GM10266 (cell line): Measurements from ENCODE around the gene POLA2.

Source experiments
- DNase-seq: peaks from one replicate; pipeline ENCODE4 v3.0.0; 2012; ENCODE audit errors: extremely low spot score
- TF ChIP-seq, protein P1 (sequence below): IDR thresholded peaks from 2 replicates; pipeline ENCODE4 v1.5.1; 2012; ENCODE audit warnings: mild to moderate bottlenecking, low read depth; ENCODE audit not compliant: control insufficient read depth, insufficient read depth; ENCODE audit errors: missing control alignments

POLA2 gene

DNA sequence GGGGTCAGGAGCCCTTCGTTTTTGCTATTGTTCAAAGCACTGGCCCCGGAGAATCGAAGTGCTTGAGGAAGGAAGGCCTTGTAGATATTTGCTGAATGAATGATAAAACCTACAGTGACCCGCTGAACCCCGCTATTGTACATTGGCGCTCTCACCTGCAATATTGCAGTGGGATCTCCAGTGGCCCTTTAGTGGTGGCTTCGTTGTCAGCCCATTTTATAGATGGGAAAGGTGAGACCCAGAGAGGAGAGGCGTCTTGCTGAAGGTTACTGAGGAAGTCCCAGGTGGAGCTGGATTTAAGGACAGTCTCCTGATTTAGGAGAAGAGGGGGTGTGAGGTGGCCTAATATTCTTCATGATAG lies 54.1 kb downstream of the POLA2 start:
- TF ChIP-seq, protein P1, sequence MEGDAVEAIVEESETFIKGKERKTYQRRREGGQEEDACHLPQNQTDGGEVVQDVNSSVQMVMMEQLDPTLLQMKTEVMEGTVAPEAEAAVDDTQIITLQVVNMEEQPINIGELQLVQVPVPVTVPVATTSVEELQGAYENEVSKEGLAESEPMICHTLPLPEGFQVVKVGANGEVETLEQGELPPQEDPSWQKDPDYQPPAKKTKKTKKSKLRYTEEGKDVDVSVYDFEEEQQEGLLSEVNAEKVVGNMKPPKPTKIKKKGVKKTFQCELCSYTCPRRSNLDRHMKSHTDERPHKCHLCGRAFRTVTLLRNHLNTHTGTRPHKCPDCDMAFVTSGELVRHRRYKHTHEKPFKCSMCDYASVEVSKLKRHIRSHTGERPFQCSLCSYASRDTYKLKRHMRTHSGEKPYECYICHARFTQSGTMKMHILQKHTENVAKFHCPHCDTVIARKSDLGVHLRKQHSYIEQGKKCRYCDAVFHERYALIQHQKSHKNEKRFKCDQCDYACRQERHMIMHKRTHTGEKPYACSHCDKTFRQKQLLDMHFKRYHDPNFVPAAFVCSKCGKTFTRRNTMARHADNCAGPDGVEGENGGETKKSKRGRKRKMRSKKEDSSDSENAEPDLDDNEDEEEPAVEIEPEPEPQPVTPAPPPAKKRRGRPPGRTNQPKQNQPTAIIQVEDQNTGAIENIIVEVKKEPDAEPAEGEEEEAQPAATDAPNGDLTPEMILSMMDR: no peak
- DNase-seq: no peak

GRCh38 chr11:65316227-65317024 lies 54.7 kb downstream of the POLA2 start:
- TF ChIP-seq, protein P1: no peak
- DNase-seq: no peak

DNA sequence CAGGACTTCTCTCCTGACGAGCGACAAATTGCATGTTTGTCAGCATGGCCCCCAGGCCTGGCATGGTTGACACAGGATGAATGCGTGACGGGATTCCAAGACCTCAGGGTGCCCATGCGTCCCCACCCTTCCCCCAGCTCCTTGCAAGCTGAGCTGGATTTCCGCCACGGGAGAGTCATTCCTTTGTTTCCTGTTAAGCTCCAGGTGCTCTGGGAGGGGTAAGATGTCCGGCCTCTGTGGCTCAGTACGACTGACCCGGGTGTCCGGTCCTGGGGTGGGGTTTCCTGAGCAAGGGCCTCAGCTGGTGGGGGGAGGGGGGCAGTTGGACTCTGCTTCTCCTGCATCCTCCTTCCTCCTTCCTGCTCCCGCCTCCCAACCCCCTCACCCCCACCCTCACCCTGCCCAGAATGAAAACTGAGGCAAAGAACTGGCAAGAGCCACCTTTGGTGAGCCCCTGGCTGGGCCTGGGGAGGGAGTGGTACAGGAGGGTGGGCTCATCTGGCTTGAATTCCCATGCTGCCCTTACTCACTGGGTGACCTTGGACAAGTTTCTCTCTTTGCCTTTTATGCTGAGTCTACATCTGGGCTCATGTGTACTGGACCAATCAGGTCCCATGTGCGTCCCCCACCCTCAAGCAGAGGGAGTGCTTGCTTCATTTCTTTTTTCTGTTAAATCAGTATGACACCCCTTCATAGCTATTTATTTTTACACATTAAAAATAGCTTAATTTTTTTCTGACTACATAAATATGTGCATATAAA lies 55.4 kb downstream of the POLA2 start:
- TF ChIP-seq, protein P1: no peak
- DNase-seq: no peak

DNA sequence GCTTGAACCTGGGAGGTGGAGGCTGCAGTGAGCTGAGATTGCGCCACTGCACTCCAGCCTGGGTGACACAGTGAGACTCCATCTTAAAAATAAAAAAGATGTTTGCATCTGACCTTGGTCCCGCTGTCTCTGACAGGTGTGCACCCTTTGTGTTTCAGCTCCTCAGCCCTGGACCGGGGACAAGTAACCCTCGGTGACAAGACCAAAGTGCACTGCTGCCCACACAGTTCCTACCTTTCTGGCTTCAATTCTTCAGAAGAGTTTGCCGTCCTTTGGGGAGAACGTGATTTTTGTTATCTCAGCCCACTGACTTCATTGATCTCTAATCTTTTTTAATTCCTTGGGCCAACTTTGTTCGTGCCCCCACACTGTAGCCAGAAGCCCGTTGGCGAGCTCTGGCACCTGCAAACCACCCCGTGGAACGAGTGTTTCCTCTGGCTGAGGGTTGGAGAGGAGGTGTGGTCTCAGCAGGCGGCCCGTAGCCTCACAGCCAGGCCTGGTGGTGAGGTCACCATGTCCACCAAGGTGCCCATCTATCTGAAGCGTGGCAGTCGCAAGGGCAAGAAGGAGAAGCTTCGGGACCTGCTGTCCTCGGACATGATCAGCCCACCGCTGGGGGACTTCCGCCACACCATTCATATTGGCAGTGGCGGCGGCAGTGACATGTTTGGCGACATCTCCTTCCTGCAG lies 58.8 kb downstream of the POLA2 start:
- TF ChIP-seq, protein P1: no peak
- no peak for DNase-seq

DNA sequence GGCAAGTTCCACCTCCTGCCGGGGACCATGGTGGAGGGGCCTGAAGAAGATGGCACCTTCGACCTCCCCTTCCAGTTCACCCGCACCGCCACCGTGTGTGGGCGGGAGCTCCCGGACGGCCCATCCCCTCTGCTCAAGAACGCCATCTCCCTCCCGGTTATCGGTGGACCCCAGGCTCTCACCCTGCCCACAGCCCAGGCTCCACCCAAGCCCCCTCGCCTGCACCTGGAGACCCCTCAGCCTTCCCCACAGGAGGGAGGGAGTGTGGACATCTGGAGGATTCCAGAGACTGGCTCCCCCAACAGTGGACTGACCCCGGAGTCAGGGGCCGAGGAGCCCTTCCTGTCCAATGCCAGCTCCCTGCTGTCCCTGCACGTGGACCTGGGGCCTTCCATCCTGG lies 59.3 kb downstream of the POLA2 start:
- TF ChIP-seq, protein P1: no peak
- no peak for DNase-seq

- no peak for DNase-seq
- TF ChIP-seq, protein P1: no peak
Observed at GRCh38 chr11:65321828-65322485, 60.2 kb downstream of the POLA2 start.
